ENCODE results near the gene CC2D1B.

The CC2D1B gene

DNA sequence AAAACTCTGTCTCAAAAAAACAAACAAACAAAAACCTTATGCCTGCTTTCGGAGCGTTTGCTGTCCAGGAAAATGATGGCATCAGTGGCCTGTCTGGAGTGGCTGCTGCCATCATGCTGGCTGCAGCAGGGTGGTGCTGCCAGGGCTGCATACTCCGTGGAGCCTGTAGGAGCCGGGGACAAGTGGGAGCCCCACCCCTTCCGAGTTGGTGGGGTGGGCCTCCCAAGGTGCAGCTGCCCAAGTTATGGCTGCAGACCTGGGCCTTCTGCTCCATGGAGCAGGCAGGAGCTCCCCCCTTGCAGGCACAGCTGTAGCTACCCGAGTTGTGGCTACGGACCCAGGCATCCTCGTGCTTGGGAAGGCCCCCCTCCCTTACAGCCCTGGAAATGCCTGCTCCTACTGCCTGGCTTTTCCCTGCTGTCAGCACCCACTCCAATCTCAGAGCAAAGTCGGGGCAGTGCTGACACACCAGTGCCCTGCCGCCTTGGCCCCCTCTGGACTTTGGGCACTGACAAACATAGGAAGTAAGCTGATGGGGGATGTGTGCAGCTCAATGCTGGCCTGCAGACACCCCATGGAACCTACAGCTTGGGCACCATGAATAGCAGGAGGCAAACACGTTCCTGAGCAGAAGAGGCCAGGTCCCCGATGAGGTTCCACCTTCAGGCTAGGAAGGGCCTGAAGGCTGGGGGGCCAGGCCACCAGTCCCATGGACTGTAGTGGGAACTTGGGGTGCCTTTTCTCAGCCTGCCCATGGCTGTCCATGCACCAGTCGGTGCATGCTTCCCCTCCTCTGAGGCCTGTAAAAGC, 60.4 kb downstream of the CC2D1B start:
- no peaks in the 10 kb centered on the region for H3K27me3 ChIP-seq (ENCODE audit: insufficient read depth, insufficient read length)
- peaks cover 15% of the 10 kb centered on the region for H3K36me3 ChIP-seq (ENCODE audit: insufficient read depth, insufficient read length, low read length)
- no peak for DNase-seq (ENCODE audit: low read depth, low spot score)
- peaks cover 3% of the 10 kb centered on the region for H3K4me1 ChIP-seq (ENCODE audit: insufficient read depth, insufficient read length)
- no peaks in the 10 kb centered on the region for H3K9me3 ChIP-seq (ENCODE audit: insufficient read depth, low read length)
- no peak overlapping the region for H3K4me3 ChIP-seq (ENCODE audit: insufficient read length, low read depth)
- TF ChIP-seq YY1 (IDR thresholded peaks at IDR 0.05; ENCODE audit: insufficient read depth, insufficient read length) = no peak
- TF ChIP-seq SUZ12 (IDR thresholded peaks at IDR 0.05; ENCODE audit: extremely low read depth, insufficient read depth, insufficient read length) = no peak
- no peak for TF ChIP-seq ZNF274 (IDR thresholded peaks at IDR 0.05; ENCODE audit: low read depth, low read length)
- H3K9ac ChIP-seq (ENCODE audit: insufficient read length, low read depth) = no peak overlapping the region
